HFF-Myc (cell line): ENCODE measurements around the gene BRD7.
"Not testable (repeated sequence)": the region's sequence is repeated elsewhere in the genome, so short reads cannot be mapped to it uniquely, and the experiment has no call there.

ENCODE experiments used
- DNase-seq: peaks from one replicate; pipeline ENCODE4 v3.0.0-alpha.2; 2011; ENCODE audit warnings: low read depth; ENCODE audit errors: extremely low read depth
- H3K4me3 ChIP-seq: replicated peaks from 2 replicates; pipeline ENCODE4 v1.5.1; 2011; ENCODE audit warnings: low read depth, mild to moderate bottlenecking, control low read depth, low read length
- TF ChIP-seq, protein P1 (sequence below): IDR thresholded peaks from 2 replicates; pipeline ENCODE4 v1.5.1; 2012; ENCODE audit warnings: mild to moderate bottlenecking, low read depth, low read length, control low read depth; ENCODE audit errors: missing control alignments

BRD7 gene

DNA sequence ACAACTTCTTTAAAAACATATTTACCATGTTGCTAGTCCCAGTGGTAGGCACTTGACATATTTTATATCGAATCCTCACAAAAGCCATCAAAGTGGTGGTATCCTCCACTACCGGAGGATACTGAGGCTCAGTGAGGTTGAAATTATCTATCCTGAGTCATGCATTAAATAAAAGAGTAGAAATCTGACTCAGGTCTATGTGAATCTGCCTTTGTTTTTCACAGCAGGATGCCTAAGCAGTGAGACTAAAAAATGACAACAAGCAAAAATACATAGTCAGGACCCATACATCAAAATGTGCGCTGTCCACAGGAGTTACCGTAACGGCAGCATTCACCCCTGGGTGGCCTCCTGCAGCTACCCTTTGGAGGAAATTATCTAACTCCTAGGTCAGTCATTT, 17.7 kb downstream of the BRD7 start:
- no peak overlapping the region for H3K4me3 ChIP-seq
- TF ChIP-seq, protein P1, sequence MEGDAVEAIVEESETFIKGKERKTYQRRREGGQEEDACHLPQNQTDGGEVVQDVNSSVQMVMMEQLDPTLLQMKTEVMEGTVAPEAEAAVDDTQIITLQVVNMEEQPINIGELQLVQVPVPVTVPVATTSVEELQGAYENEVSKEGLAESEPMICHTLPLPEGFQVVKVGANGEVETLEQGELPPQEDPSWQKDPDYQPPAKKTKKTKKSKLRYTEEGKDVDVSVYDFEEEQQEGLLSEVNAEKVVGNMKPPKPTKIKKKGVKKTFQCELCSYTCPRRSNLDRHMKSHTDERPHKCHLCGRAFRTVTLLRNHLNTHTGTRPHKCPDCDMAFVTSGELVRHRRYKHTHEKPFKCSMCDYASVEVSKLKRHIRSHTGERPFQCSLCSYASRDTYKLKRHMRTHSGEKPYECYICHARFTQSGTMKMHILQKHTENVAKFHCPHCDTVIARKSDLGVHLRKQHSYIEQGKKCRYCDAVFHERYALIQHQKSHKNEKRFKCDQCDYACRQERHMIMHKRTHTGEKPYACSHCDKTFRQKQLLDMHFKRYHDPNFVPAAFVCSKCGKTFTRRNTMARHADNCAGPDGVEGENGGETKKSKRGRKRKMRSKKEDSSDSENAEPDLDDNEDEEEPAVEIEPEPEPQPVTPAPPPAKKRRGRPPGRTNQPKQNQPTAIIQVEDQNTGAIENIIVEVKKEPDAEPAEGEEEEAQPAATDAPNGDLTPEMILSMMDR, result no peak
- no peak for DNase-seq

DNA sequence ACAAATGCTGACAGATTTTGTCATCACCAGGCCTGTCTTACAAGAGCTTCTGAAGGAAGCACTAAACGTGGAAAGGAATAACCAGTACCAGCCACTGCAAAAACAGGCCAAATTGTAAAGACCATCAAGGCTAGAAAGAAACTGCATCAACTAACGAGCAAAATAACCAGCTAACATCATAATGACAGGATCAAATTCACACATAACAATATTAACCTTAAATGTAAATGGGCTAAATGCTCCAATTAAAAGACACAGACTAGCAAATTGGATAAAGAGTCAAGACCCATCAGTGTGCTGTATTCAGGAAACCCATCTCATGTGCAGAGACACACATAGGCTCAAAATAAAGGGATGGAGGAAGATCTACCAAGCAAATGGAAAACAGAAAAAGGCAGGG, 23.6 kb downstream of the BRD7 start:
- not testable (repeated sequence) for H3K4me3 ChIP-seq, DNase-seq

DNA sequence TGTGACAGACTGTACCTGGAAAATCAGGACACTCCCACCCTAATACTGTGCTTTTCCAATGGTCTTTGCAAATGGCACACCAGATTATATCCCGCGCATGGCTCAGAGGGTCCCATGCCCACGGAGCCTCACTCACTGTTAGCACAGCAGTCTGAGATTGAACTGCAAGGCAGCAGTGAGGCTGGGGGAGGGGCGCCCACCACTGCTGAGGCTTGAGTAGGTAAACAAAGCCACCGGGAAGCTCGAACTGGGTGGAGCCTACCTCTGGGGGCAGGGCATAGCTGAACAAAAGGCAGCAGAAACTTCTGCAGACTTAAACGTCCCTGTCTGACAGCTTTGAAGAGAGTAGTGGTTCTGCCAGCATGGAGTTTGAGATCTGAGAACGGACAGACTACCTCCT, 25.2 kb downstream of the BRD7 start:
- DNase-seq, result not testable (repeated sequence)

DNA sequence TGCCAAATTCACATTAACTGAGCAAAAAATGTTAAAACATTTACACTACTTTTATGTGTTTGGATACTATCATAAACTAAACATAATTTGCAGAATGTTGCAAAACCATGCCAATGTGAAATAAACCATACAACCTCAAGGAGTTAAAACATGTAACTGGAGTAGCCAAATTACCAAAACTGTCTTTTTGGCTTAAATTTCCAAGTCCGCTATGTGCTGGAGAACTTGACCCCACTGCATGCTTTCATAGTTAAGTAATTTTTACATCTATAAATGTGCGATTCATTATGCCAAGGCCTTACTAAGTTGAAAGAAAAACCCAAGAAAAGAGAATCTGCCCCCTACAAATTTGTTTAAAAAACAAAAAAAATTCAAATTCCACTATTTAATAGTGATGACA, 28.2 kb downstream of the BRD7 start:
- no peak overlapping the region for H3K4me3 ChIP-seq
- DNase-seq, result no peak
- TF ChIP-seq, protein P1, result no peak

More for the DNA sequence above, 25.2 kb downstream of the BRD7 start:
- H3K4me3 ChIP-seq, result not testable (repeated sequence)

DNA sequence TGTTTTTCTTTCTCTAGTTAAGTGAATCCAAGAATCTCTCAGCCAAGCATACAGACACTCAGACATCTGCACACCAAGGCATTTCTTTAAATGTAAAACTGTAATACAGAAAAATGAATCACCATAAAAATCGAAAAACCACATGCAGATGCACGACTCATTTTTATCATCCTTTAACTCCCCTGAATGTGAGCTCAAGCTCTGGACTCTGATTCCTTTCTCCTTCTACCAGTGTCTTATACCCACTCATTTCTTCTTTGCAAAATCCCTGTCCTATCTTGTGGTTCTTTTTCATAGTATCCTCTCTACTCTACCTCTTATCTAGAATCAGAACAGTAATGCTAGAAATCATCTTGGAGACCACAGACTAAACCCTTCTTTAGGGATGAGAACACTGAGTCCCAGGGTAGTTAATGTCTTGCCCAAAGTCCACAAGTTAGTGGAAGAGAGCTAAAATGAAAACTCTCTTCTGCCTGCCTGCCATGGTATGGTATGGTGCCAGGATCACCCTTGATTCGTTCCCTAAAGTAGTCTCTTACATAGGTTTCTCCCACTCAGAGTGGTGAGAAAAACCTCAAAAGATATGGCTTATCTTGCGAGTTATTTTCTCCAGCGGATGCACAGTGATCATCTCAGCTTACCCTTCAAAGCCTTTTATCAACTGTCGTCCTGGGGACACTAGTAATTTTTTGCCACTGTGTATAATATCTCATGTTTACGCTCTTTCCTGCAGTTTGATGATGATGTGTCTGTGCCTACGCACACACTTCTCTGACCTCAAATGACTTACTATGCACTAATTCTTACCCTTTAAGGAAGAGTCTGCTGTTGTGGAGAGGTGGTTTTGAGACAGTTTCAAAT, 30.2 kb downstream of the BRD7 start:
- TF ChIP-seq, protein P1, result no peak
- no peak for DNase-seq

DNA sequence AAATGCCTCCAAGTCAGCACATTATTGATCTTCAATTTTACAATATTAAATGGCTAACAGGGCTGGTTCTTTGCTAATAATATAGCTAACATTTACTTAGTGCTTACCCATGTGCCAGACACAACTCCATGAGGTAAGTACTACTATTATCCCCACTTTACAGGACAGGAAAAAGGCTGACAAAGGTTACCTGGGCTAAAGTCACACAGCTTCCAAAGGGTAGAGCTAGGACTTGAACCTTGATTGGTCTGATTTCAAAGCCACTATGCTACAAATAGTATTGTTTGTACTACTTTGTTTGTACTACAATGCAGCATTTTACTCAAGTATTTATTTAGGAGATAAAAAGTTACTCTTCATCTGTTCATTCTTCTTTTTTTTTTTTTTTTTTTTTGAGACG, 31.9 kb downstream of the BRD7 start:
- no peak overlapping the region for H3K4me3 ChIP-seq

More for the DNA sequence above, 30.2 kb downstream of the BRD7 start:
- H3K4me3 ChIP-seq, result no peak overlapping the region

DNA sequence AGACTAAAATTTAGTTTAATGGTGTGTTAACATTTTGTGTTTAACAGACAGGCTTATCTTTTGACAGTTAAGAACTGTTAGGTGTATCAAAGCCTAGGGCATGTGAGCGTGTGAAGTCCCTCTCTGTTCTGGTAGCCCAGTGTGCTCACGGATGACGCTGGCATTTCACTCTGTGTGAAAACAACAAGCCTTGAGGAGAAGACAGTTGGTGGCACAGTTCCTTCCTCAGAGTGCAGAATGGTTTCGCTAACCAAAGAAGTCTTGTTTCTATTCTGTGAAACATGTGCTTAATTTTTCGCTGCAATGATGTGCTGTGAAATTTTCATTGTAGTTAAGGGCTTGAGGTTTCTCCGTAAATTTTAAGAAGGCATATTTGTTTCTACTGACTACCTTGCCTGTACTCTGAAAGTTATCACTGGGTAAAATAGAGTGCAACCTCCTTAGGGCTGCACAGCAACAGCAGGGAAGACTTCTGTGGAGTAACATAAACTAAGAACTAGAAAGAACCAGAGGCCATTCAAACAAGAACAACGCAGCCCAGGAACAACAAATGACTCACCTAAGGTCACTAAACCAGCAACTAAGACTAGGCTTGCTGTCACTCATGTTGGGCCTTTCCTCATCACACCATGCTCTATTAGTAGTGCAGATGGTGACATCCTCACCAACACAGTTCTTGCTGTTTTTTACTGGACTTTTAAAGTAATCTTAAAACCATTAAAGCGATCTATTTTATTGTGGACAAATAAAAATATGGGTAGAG, 33.4 kb downstream of the BRD7 start:
- TF ChIP-seq, protein P1, result no peak
- DNase-seq, result no peak
- H3K4me3 ChIP-seq, result no peak overlapping the region

More for the DNA sequence above, 31.9 kb downstream of the BRD7 start:
- DNase-seq, result no peak
- TF ChIP-seq, protein P1, result no peak
